Tibial nerve (tissue), 3 donors: ENCODE results near the gene SUPT20HL1.

Experiments used
- EP300 ChIP-seq, 2 donors: sonication (generic); formaldehyde crosslinking; IDR thresholded peaks; one replicate each; pipeline ENCODE4 v1.6.1; 2017; ENCODE audit warnings: antibody characterized with exemption in 2 of 2, mild to moderate bottlenecking in 1 of 2
- POLR2A ChIP-seq, 2 donors: fragments of 450-650 bp; IDR thresholded peaks; one replicate each; pipeline ENCODE4 v1.6.1; 2017; ENCODE audit warnings: antibody characterized with exemption in 2 of 2, mild to moderate bottlenecking in 2 of 2, moderate library complexity in 2 of 2

GRCh38 chrX:24341795-24342194 lies 18.6 kb upstream of the SUPT20HL1 start:
- TF ChIP-seq POLR2A (IDR thresholded peaks at IDR 0.05) (no peak), EP300 (IDR thresholded peaks at IDR 0.05) (no peak)
